K562 (cell line): ENCODE measurements around the gene PIH1D1. TPM values are rescaled to one million over a fixed set of nuclear protein-coding genes. Genes with fewer than 3 reads are reported as not detected.
A peak's percentile ranks its signal among the peaks of the same experiment; 100 is the strongest.

Experiments
- MCM5 ChIP-seq: fragments of 450-650 bp; IDR thresholded peaks from 2 replicates; pipeline ENCODE4 v1.6.1; 2016; ENCODE audit warnings: low read depth
- RREB1 ChIP-seq: fragments of 250-450 bp; sonication (Bioruptor Pico); IDR thresholded peaks from 2 replicates; pipeline ENCODE4 v1.4.0; 2020
- SMAD4 ChIP-seq: fragments of 250-450 bp; sonication (Bioruptor Pico); conservative IDR thresholded peaks from 2 replicates; pipeline ENCODE4 v1.8.0; 2021; ENCODE audit warnings: inconsistent platforms, mild to moderate bottlenecking, moderate library complexity
- SPI1 ChIP-seq: IDR thresholded peaks from 2 replicates; pipeline ENCODE4 v1.6.1; 2011; ENCODE audit warnings: low read depth, low read length, control low read depth, borderline replicate concordance
- polyA plus RNA-seq, 8 experiments: library from polyadenylated mRNA; depleted of rRNA in 4 of 8; stranded (reverse) in 5 of 8; unstranded in 3 of 8; fragments of >200 nt; fragmentation: Nextera tagmentation in 2 of 8; fragmentation: Illumina TruSeq in 1 of 8; extraction: Ambion mirVana in 2 of 8; extraction: Trizol in 1 of 8; gene quantifications; 2 replicates each; pipeline versions ENCODE4 v1.2.1 to v1.2.3, GENCODE V29; 2011 to 2014; ENCODE audit warnings: inconsistent platforms in 1 of 8, missing spikeins in 1 of 8
- total RNA-seq, 7 experiments: library from RNA; depleted of rRNA in 6 of 7; stranded (reverse); fragments of >200 nt in 6 of 7; fragmentation: Illumina TruSeq in 2 of 7; extraction: Trizol in 2 of 7; gene quantifications; 2 replicates each; pipeline versions ENCODE4 v1.2.1 to v1.2.3, GENCODE V29; 2011 to 2021; ENCODE audit warnings: low replicate concordance in 1 of 7

The PIH1D1 gene
- total and polyA plus RNA-seq, 9 of the 15 experiments (the other 6 are each of a cell fraction or from before 2014, with no cell fraction given): 26.5 to 224 (median 137) TPM

GRCh38 chr19:49468746-49469447, 17.3 kb upstream of the PIH1D1 start (continued):
- TF ChIP-seq RREB1 (CRISPR knock-in tag) (peak; percentile 74; the same call in 1 of the 2 replicates), SPI1 (peak; percentile 85), SMAD4 (CRISPR knock-in tag) (0 out of 2 replicates have a peak, but pooled peaks have one; percentile 27), MCM5 (no peak)
